Ovary (tissue), 9 donors: Measurements from ENCODE around the gene BSPRY. TPM values are rescaled to one million over a fixed set of nuclear protein-coding genes. Genes with fewer than 3 reads are reported as not detected.

ENCODE experiments used
- DNase-seq, 5 donors: peaks; one replicate each; pipeline ENCODE4 v3.0.0-alpha.2; 2019 to 2020
- H3K27ac ChIP-seq, 2 donors: fragments of 200-600 bp; one replicate each; pipeline versions ENCODE4 v1.5.1 to v1.8.0; 2019 to 2022
- H3K27me3 ChIP-seq: fragments of 200-600 bp; one replicate; pipeline ENCODE4 v1.8.0; 2022
- H3K36me3 ChIP-seq: fragments of 200-600 bp; sonication (generic); one replicate; pipeline ENCODE4 v1.5.1; 2019
- H3K4me1 ChIP-seq: one replicate; pipeline ENCODE4 v1.8.1; 2013; ENCODE audit warnings: mild to moderate bottlenecking, moderate library complexity; ENCODE audit not compliant: insufficient read depth
- H3K4me3 ChIP-seq: fragments of 200-600 bp; sonication (generic); one replicate; pipeline ENCODE4 v1.5.1; 2017
- H3K9me3 ChIP-seq, 2 donors: fragments of 200-600 bp in 1 of 2; sonication (generic) in 1 of 2; one replicate each; pipeline versions ENCODE4 v1.5.1 to v1.8.1; 2013 to 2019; ENCODE audit warnings: mild to moderate bottlenecking in 1 of 2, moderate library complexity in 1 of 2
- EP300 ChIP-seq: sonication (generic); formaldehyde crosslinking; IDR thresholded peaks from one replicate; pipeline ENCODE4 v1.6.1; 2017; ENCODE audit warnings: antibody characterized with exemption
- POLR2A ChIP-seq: fragments of 450-650 bp; IDR thresholded peaks from one replicate; pipeline ENCODE4 v1.6.1; 2017; ENCODE audit warnings: antibody characterized with exemption, mild to moderate bottlenecking, moderate library complexity
- WGBS, 3 donors: extraction: QIAGEN DNeasy Blood & Tissue Kit in 1 of 3; methylation state at CpG; one replicate each; pipeline versions ENCODE4 v1.1.5 to v1.1.7; 2013 to 2017; 5-methylcytosine and 5-hydroxymethylcytosine counted together
- intact Hi-C, 4 donors: fragments of 100-400 bp; cut with DNase I; formaldehyde crosslinking; loops; one replicate each; pipeline versions ENCODE4 v1.11.0 to v1.15.1; 2022 to 2023
- polyA plus RNA-seq, 2 donors: library from polyadenylated mRNA; stranded (reverse); fragments of 200-250 nt in 1 of 2; fragments of 350-450 nt in 1 of 2; fragmentation: Illumina TruSeq in 1 of 2; extraction: RNeasy Lipid Tissue Mini Kit (QIAGEN cat#74804) in 1 of 2; gene quantifications; one replicate each; pipeline ENCODE4 v1.2.3, GENCODE V29; 2013 to 2014
- total RNA-seq, 7 donors: library from RNA; depleted of rRNA in 2 of 7; stranded (reverse); fragments of >200 nt in 2 of 7; fragmentation: NEBNext Ultra II Directional in 3 of 7; extraction: Animal tissue kit (Norgen Biotek cat#: 25700) in 3 of 7; gene quantifications; one replicate each; pipeline versions ENCODE4 v1.1.0 to v1.2.4, GENCODE V29; 2016 to 2023
- TF ChIP-seq, protein P1 (sequence below), 3 donors: fragments of 450-650 bp in 2 of 3; fragments of 200-600 bp in 1 of 3; IDR thresholded peaks; one replicate each; pipeline versions ENCODE4 v1.5.1 to v1.8.0; 2016 to 2022; ENCODE audit warnings: antibody characterized with exemption in 3 of 3, mild to moderate bottlenecking in 1 of 3
- donor health status: DM: no; HTN: no; CAD: no; lungs with moderate emphysema.
- donor health status: DM: no; HTN: no; CAD: no.
- donor health status: Bipolar disorder and iron deficiency.
- donor health status: DM: yes; HTN: yes; CAD: no.
- donor health status: DM: no; HTN: no; CAD: no.
- donor health status: DM: yes; HTN: yes; CAD: no.

The BSPRY gene
- total and polyA plus RNA-seq, 9 donors = 0.10 to 6.9 (median 0.35) TPM; not detected in 1

DNA sequence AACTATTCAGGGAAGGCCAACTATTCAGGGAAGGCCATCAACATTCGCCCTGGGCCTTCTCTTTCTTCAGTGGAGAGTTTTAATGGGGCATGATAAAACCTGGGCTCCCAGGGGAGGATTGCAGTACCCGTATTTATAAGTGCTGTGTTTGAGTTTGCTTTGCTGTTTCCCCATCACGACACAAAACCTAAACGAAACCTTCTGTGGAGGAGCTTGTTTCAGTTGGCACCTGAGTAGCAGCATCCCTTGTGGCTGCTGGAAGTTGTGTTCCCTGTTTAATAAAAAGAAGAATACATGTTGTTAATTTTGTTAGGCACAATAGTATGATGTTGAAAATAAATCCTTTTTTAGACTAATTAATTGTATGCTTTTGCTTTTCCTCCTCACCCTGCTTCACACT, 17.6 kb upstream of the BSPRY start:
- Histone ChIP-seq H3K4me1 (no peaks in the 10 kb centered on the region), H3K27ac (no peak overlapping the region), H3K27me3 (no peaks in the 10 kb centered on the region), H3K9me3 (no peaks in the 10 kb centered on the region), H3K4me3 (no peak overlapping the region), H3K36me3 (no peaks in the 10 kb centered on the region)
- DNase-seq = no peak
- intact Hi-C loops = no loop called here
- TF ChIP-seq EP300 (no peak), POLR2A (no peak)
- WGBS, 3 donors = 23 to 38% (median 34%) methylated on average over 4 of the region's 4 CpGs

- intact Hi-C loops = no loop called here
- Histone ChIP-seq H3K4me1 (peaks cover 5% of the 10 kb centered on the region), H3K4me3 (no peak overlapping the region), H3K27me3 (no peaks in the 10 kb centered on the region), H3K27ac (no peak overlapping the region), H3K9me3 (no peaks in the 10 kb centered on the region), H3K36me3 (no peaks in the 10 kb centered on the region)
- TF ChIP-seq EP300 = no peak
- TF ChIP-seq POLR2A = no peak
- TF ChIP-seq, protein P1, sequence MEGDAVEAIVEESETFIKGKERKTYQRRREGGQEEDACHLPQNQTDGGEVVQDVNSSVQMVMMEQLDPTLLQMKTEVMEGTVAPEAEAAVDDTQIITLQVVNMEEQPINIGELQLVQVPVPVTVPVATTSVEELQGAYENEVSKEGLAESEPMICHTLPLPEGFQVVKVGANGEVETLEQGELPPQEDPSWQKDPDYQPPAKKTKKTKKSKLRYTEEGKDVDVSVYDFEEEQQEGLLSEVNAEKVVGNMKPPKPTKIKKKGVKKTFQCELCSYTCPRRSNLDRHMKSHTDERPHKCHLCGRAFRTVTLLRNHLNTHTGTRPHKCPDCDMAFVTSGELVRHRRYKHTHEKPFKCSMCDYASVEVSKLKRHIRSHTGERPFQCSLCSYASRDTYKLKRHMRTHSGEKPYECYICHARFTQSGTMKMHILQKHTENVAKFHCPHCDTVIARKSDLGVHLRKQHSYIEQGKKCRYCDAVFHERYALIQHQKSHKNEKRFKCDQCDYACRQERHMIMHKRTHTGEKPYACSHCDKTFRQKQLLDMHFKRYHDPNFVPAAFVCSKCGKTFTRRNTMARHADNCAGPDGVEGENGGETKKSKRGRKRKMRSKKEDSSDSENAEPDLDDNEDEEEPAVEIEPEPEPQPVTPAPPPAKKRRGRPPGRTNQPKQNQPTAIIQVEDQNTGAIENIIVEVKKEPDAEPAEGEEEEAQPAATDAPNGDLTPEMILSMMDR (IDR thresholded peaks at IDR 0.05) = no peak
- no peak for DNase-seq
- WGBS, 3 donors = 93 to 98% (median 97%) methylated on average over 2 of the region's 2 CpGs
These were observed 11.6 kb upstream of the BSPRY start for GRCh38 chr9:113337714-113338113.

GRCh38 chr9:113340011-113340699, 9.2 kb upstream of the BSPRY start, which contains the start of gene WDR31:
Gene WDR31 (minus strand): TSS chr9:113340275. CDS start chr9:113332022, 8,253 bp downstream.
- intact Hi-C loops = loop anchor here in 1 of 4 donors (5.0 kb wide), 1 partner anchor 37 kb away; the partner anchor contains the start of gene HDHD3
- peaks cover 5% of the 10 kb centered on the region for H3K4me1 ChIP-seq
- no peaks in the 10 kb centered on the region for H3K9me3 ChIP-seq
- H3K27ac ChIP-seq = peak within 1 kb of the TSS; percentile 54 to 64
- peak; percentile 61 for TF ChIP-seq POLR2A
- TF ChIP-seq, protein P1 (IDR thresholded peaks at IDR 0.05) = peak in 1 of 3 donors; percentile 18
- no peak for TF ChIP-seq EP300
- no peaks in the 10 kb centered on the region for H3K36me3 ChIP-seq
- H3K4me3 ChIP-seq = peak within 1 kb of the TSS; percentile 82
- H3K27me3 ChIP-seq = no peaks in the 10 kb centered on the region
- peak; percentile 79 to 92 (median 83) for DNase-seq
- WGBS, 3 donors = 0 to 1% (median 0%) methylated on average over 45 to 46 of the region's 46 CpGs

DNA sequence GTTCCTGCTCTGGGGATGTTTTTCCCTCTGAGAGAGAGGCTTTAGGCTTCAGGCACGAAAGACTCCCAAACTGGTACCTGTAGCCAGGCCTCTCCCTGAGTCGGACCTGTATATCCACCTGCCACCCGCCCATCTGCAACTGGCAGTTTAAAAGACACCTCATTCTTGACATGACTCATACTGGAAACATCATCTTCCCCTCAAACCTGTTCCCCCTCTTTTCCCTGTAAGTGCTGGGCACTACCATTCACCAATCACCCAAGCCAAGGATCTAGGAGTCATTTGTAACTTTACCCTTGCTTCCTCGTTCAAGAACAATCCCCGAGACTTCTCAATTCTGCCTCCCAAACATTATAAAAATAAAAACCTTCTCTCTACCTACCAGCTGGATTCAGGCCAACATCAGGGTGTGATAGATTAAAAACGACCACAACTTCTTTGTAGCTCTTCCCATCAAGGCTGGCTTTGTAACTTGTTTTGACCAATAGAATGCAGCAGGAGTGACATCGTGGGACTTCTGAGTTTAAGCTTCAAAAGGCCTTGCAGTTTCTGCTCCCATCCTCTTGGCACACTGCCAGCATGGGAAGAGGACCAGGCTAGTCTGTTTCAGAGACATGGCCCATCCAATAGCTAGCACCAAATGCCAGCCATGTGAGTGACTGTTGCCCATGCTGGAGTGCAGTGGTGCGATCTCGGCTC, 7.5 kb upstream of the BSPRY start:
- intact Hi-C loops = loop anchor here in 1 of 4 donors (5.0 kb wide), 1 partner anchor 35 kb away; the partner anchor contains the start of gene HDHD3
- no peak overlapping the region for H3K4me3 ChIP-seq
- H3K9me3 ChIP-seq = no peaks in the 10 kb centered on the region
- H3K4me1 ChIP-seq = peaks cover 5% of the 10 kb centered on the region
- no peaks in the 10 kb centered on the region for H3K36me3 ChIP-seq
- peak in 1 of 5 donors; percentile 41 for DNase-seq
- no peaks in the 10 kb centered on the region for H3K27me3 ChIP-seq
- WGBS, 3 donors = 71 to 76% (median 75%) methylated on average over 9 of the region's 9 CpGs
- TF ChIP-seq, protein P1 (IDR thresholded peaks at IDR 0.05) = no peak
- TF ChIP-seq EP300 (no peak), POLR2A (no peak)
- H3K27ac ChIP-seq = no peak overlapping the region
